ENCODE measurements around the gene GSTM3. TPM values are rescaled to one million over a fixed set of nuclear protein-coding genes. Genes with fewer than 3 reads are reported as not detected.
"Not testable (repeated sequence)": the region's sequence is repeated elsewhere in the genome, so short reads cannot be mapped to it uniquely, and the experiment has no call there.

The GSTM3 gene
- total RNA-seq, 1 donor from 2014 or later, result 6.4 TPM

DNA sequence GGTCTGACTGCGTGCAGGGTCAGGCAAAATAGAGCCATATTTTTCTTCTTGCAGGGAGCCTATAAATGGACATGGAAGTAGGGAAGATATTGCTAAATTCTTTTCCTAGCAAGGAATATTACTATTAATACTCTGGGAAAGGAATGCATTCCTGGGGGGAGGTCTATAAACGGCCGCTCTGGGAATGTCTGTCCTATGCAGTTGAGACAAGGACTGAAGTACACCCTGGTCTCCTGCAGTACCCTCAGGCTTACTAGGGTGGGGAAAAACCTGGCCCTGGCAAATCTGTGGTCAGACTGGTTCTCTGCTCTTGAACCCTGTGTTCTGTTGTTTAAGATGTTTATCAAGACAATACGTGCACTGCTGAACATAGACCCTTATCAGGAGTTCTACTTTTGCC is 31.9 kb downstream of the GSTM3 start:
- intact Hi-C loops (cut with micrococcal nuclease), result not testable (repeated sequence)

DNA sequence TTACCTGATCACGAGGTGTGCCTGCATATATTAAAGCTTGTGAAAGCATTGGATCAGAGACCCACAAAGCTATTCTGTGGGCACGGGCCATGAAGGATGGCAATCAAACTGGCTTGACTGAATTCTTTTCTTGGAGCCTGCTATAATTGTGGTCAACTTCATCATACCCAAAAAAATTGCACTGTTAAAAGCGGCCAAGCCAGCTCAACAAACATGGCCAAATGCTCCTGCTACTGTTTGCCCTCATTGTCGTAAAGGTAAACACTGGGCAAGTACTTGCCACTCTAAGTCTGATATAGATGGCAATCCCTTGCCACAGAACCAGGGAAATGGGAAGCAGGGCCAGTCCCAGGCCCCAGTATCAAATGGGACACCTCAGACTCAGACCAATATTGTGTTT is 35.4 kb downstream of the GSTM3 start:
- intact Hi-C loops (cut with micrococcal nuclease), result no loop called here

GRCh38 chr1:109704173-109704572 is 36.7 kb downstream of the GSTM3 start:
- intact Hi-C loops (cut with micrococcal nuclease), result no loop called here

DNA sequence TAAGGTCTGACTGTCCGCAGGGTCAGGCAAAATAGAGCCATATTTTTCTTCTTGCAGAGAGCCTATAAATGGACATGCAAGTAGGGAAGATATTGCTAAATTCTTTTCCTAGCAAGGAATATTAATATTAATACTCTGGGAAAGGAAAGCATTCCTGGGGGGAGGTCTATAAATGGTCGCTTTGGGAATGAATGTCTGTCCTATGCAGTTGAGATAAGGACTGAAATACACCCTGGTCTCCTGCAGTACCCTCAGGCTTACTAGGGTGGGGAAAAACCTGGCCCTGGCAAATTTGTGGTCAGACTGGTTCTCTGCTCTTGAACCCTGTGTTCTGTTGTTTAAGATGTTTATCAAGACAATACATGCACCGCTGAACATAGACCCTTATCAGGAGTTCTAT is 37.9 kb downstream of the GSTM3 start:
- intact Hi-C loops (cut with micrococcal nuclease), result not testable (repeated sequence)

DNA sequence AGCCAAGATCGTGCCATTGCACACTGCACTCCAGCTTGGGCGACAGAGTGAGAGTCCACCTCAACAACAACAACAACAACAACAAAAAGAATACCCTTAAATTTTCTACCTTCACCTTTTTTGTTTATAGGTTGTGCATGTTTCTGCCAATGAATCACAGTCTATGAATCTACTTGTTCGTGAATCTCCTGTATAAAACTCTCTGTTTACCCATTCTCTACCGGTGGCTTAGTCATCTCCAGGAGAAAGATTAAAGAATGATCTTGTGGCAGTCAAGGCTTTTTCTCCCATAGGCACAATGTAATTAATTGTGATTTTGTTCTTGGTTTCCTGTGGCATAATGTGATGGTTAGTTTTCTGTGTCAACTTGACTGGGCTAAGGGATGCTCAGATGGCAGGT is 43.0 kb downstream of the GSTM3 start:
- intact Hi-C loops (cut with micrococcal nuclease), result not testable (repeated sequence)

DNA sequence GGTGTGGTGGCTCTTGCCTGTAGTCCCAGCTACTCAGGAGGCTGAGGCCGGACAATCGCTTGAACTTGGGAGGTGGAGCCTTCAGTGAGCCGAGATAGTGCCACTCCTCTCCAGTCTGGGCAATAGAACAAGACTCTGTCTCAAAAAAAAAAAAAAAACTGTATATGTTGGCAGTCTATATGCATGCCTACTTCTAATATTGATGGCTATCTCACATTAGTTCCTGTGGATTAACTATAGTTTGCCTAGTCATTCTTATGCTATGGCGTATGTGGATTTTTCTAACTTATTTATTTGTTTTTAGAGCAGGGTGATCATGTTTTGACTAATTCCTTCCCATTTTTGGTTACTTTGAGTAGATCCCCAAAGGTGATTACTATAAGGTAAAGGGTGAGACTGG is 43.8 kb downstream of the GSTM3 start:
- intact Hi-C loops (cut with micrococcal nuclease), result no loop called here

GRCh38 chr1:109695138-109695537 is 45.7 kb downstream of the GSTM3 start:
- intact Hi-C loops (cut with micrococcal nuclease), result not testable (repeated sequence)

DNA sequence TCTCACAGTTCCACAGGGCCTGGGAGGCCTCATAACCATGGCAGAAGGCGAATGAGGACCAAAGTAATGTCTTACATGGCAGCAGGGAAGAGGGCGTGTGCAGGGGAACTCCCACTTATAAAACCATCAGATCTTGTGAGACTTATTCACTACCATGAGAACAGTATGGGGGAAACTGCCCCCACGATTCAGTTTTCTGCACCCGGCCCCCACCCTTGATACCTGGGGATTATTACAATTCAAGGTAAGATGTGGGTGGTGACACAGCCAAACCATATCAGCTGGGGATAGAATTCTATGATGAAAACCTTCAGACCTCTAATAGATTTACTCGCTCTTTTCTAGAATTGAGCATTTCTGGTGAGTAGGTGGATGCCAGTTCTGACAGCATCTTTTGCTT is 46.4 kb downstream of the GSTM3 start:
- intact Hi-C loops (cut with micrococcal nuclease), result not testable (repeated sequence)

GRCh38 chr1:109691759-109692158 is 49.1 kb downstream of the GSTM3 start:
- intact Hi-C loops (cut with micrococcal nuclease), result no loop called here

GRCh38 chr1:109689844-109690405 is 50.9 kb downstream of the GSTM3 start:
- intact Hi-C loops (cut with micrococcal nuclease), result loop anchor here (2.0 kb wide), 1 partner anchor 21 kb away; the partner anchor contains the start of gene GSTM2

GRCh38 chr1:109687641-109688499 is 53.0 kb downstream of the GSTM3 start, which contains the start of gene GSTM1:
GSTM1 (plus strand) TSS chr1:109687817; CDS start chr1:109687874, 57 bp downstream.
- intact Hi-C loops (cut with micrococcal nuclease), result loop anchor here (1.0 to 2.0 kb wide), 4 partner anchors 19 to 140 kb away; partner anchors contain the start of genes GNAI3 and GSTM2

DNA sequence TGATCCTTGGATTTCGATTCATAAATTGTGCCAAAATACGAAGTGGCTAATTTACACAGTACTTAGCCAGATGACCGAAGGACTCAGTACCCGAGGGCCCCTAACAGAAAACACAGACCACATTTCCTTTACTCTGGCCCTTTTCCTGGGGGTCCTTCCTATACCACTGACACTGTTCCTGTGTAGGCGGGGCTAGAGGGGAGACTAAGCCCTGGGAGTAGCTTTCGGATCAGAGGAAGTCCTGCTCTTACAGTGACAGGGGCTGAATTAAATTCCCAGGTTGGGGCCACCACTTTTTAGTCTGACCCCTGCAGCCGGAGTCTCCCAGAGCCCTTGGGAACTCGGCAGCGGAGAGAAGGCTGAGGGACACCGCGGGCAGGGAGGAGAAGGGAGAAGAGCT is 53.7 kb downstream of the GSTM3 start:
- intact Hi-C loops (cut with micrococcal nuclease), result loop anchor here (1.0 kb wide), 3 partner anchors 24 to 139 kb away; partner anchors contain the start of gene GNAI3

DNA sequence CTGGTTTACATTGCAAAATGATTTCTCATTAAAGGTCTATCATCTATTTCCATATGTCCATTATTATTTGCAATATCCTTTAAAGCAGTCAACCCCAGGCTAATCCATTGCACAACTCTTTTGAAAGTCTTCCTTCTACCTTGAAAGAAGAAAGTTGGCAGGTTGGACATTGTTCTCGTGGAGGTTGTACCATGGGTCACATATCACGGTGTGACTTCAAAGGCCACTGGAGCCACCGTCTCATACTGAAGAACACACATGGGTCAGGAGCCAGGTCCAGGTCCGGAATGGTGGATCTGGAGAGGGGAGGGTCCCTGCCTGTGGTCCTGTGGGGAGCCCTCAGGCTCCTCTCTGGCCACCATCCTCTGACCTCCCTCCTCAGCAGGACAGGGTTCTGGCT is 54.9 kb downstream of the GSTM3 start:
- intact Hi-C loops (cut with micrococcal nuclease), result not testable (repeated sequence)

- intact Hi-C loops (cut with micrococcal nuclease), result not testable (repeated sequence)
Measured at GRCh38 chr1:109685399-109685798, 55.4 kb downstream of the GSTM3 start.

- intact Hi-C loops (cut with micrococcal nuclease), result not testable (repeated sequence)
Measured at GRCh38 chr1:109684777-109685176, 56.1 kb downstream of the GSTM3 start.

Other genes with a start within 250 kb of the GSTM3 start
- 16.6 and 18.3 TPM in 2 replicates for gene CYB561D1, start 246.9 kb downstream of the GSTM3 start, total RNA-seq
- 1.6 and 1.9 TPM in 2 replicates for gene AMIGO1, start 231.3 kb downstream of the GSTM3 start, total RNA-seq
- gene GPR61, start 201.2 kb downstream of the GSTM3 start, total RNA-seq, result 0.20 and 0.57 TPM in 2 replicates
- gene GNAI3, start 192.4 kb downstream of the GSTM3 start, total RNA-seq, result 9.5 and 9.6 TPM in 2 replicates
- not detected in 2 replicates for gene GNAT2, start 121.4 kb downstream of the GSTM3 start, total RNA-seq
- 78.9 and 91.8 TPM in 2 replicates for gene AMPD2, start 121.2 kb downstream of the GSTM3 start, total RNA-seq
- gene GSTM4, start 84.9 kb downstream of the GSTM3 start, total RNA-seq, result 22.9 and 23.3 TPM in 2 replicates
- gene GSTM2, start 73.0 kb downstream of the GSTM3 start, total RNA-seq, result 42.2 and 44.3 TPM in 2 replicates
- 91.4 and 97.0 TPM in 2 replicates for gene GSTM1, start 53.2 kb downstream of the GSTM3 start, total RNA-seq
- 0.14 and 0.18 TPM in 2 replicates for gene GSTM5, start 28.8 kb downstream of the GSTM3 start, total RNA-seq
- not detected in 2 replicates for gene EPS8L3, start 22.9 kb upstream of the GSTM3 start, total RNA-seq
- 75.0 and 76.4 TPM in 2 replicates for gene CSF1, start 169.8 kb upstream of the GSTM3 start, total RNA-seq
- 52.9 and 60.6 TPM in 2 replicates for gene AHCYL1, start 243.7 kb upstream of the GSTM3 start, total RNA-seq

Measured in T-helper 2 cell treated with Interferon-gamma antibody and Interleukin-4, amounts not matched to agents 100 ng/mL and 5 ng/mL, for 36 hours (primary cell).